HG03097 (cell line): ENCODE data around the gene SAP130.
"Not testable (repeated sequence)": the region's sequence is repeated elsewhere in the genome, so short reads cannot be mapped to it uniquely, and the experiment has no call there.

ENCODE experiments used
- ATAC-seq: cut with Tn5 transposase; IDR thresholded peaks from one replicate; pipeline ENCODE4 v1.9.1; 2021; ENCODE audit not compliant: unreplicated experiment, low FRiP score

Gene SAP130

GRCh38 chr2:127953849-127954248 is 74.0 kb downstream of the SAP130 start:
- no peak for ATAC-seq

GRCh38 chr2:127953128-127953718 is 74.6 kb downstream of the SAP130 start:
- ATAC-seq = no peak

GRCh38 chr2:127951026-127951425 is 76.8 kb downstream of the SAP130 start:
- ATAC-seq = no peak

- no peak for ATAC-seq
Measured at GRCh38 chr2:127950264-127950663, 77.6 kb downstream of the SAP130 start.

- no peak for ATAC-seq
Measured at GRCh38 chr2:127945281-127945680, 82.6 kb downstream of the SAP130 start.

GRCh38 chr2:127943186-127943585 is 84.7 kb downstream of the SAP130 start:
- no peak for ATAC-seq

- ATAC-seq = no peak
Measured at GRCh38 chr2:127942002-127942401, 85.9 kb downstream of the SAP130 start.

GRCh38 chr2:127941461-127941860 is 86.4 kb downstream of the SAP130 start:
- ATAC-seq = no peak

- ATAC-seq = no peak
Measured at GRCh38 chr2:127940641-127941040, 87.2 kb downstream of the SAP130 start.

GRCh38 chr2:127935337-127935736 is 92.5 kb downstream of the SAP130 start:
- no peak for ATAC-seq

- no peak for ATAC-seq
Measured at GRCh38 chr2:127932199-127932876, 95.5 kb downstream of the SAP130 start.

GRCh38 chr2:127929449-127929848 is 98.4 kb downstream of the SAP130 start:
- no peak for ATAC-seq

- no peak for ATAC-seq
Measured at GRCh38 chr2:127927384-127927783, 100.5 kb downstream of the SAP130 start.

- no peak for ATAC-seq
Measured at GRCh38 chr2:127917916-127918315, 109.9 kb downstream of the SAP130 start.

GRCh38 chr2:127913808-127914457 is 113.9 kb downstream of the SAP130 start:
- ATAC-seq = no peak

GRCh38 chr2:127911737-127912136 is 116.1 kb downstream of the SAP130 start:
- no peak for ATAC-seq

GRCh38 chr2:127910415-127910814 is 117.4 kb downstream of the SAP130 start:
- ATAC-seq = no peak

GRCh38 chr2:127909019-127909418 is 118.8 kb downstream of the SAP130 start:
- no peak for ATAC-seq

- ATAC-seq = not testable (repeated sequence)
Measured at GRCh38 chr2:127907733-127908400, 120.0 kb downstream of the SAP130 start.

GRCh38 chr2:127906206-127906926 is 121.5 kb downstream of the SAP130 start:
- ATAC-seq = no peak
